Thyroid gland (tissue), 4 donors: Measurements from ENCODE around the gene GDNF.

ENCODE experiments used
- CTCF ChIP-seq, 6 experiments: fragments of 200-600 bp in 3 of 6; fragments of 450-650 bp in 3 of 6; sonication (generic) in 3 of 6; IDR thresholded peaks; one replicate each; pipeline ENCODE4 v1.5.1; 2016 to 2019; ENCODE audit warnings: antibody characterized with exemption in 6 of 6, mild to moderate bottlenecking in 2 of 6, inconsistent platforms in 1 of 6, moderate library complexity in 1 of 6
- POLR2A ChIP-seq, 2 donors: fragments of 450-650 bp; IDR thresholded peaks; one replicate each; pipeline ENCODE4 v1.6.1; 2017; ENCODE audit warnings: antibody characterized with exemption in 2 of 2, mild to moderate bottlenecking in 2 of 2, moderate library complexity in 1 of 2

- no peak for TF ChIP-seq POLR2A (IDR thresholded peaks at IDR 0.05)
- TF ChIP-seq CTCF (IDR thresholded peaks at IDR 0.05) = no peak
These were observed at the start of gene GDNF for GRCh38 chr5:37839407-37840052.
